Ascending aorta (tissue), 2 donors: ENCODE results near the gene TULP1. TPM values are rescaled to one million over a fixed set of nuclear protein-coding genes. Genes with fewer than 3 reads are reported as not detected.

Experiments
- DNase-seq, 2 donors: peaks; one replicate each; pipeline ENCODE4 v3.0.0-alpha.2; 2019; ENCODE audit warnings: low spot score in 2 of 2
- H3K27ac ChIP-seq, 2 donors: fragments of 200-600 bp; sonication (generic); one replicate each; pipeline ENCODE4 v1.5.1; 2016 to 2017; ENCODE audit warnings: mild to moderate bottlenecking in 1 of 2
- H3K27me3 ChIP-seq: fragments of 200-600 bp; sonication (generic); one replicate; pipeline ENCODE4 v1.5.1; 2017
- H3K36me3 ChIP-seq, 2 donors: fragments of 200-600 bp; sonication (generic); one replicate each; pipeline ENCODE4 v1.5.1; 2016
- H3K4me1 ChIP-seq, 2 donors: fragments of 200-600 bp; sonication (generic); one replicate each; pipeline ENCODE4 v1.5.1; 2016 to 2017; ENCODE audit warnings: mild to moderate bottlenecking in 1 of 2
- H3K4me3 ChIP-seq, 2 donors: fragments of 200-600 bp; sonication (generic); one replicate each; pipeline ENCODE4 v1.5.1; 2016 to 2017; ENCODE audit warnings: mild to moderate bottlenecking in 1 of 2
- H3K9me3 ChIP-seq, 2 donors: fragments of 200-600 bp; sonication (generic); one replicate each; pipeline ENCODE4 v1.5.1; 2016
- intact Hi-C: fragments of 100-400 bp; cut with DNase I; formaldehyde crosslinking; loops from one replicate; pipeline ENCODE4 v1.15.1; 2023
- total RNA-seq: library from RNA; depleted of rRNA; stranded (reverse); fragments of >200 nt; gene quantifications from one replicate; pipeline ENCODE4 v1.1.0, GENCODE V29; 2016
- TF ChIP-seq, protein P1 (sequence below), 3 experiments: fragments of 200-600 bp in 2 of 3; fragments of 450-650 bp in 1 of 3; sonication (generic) in 2 of 3; IDR thresholded peaks; one replicate each; pipeline ENCODE4 v1.5.1; 2016 to 2019; ENCODE audit warnings: antibody characterized with exemption in 3 of 3, mild to moderate bottlenecking in 1 of 3, moderate library complexity in 1 of 3

Gene TULP1
- total RNA-seq, 1 donor from 2014 or later = not detected

DNA sequence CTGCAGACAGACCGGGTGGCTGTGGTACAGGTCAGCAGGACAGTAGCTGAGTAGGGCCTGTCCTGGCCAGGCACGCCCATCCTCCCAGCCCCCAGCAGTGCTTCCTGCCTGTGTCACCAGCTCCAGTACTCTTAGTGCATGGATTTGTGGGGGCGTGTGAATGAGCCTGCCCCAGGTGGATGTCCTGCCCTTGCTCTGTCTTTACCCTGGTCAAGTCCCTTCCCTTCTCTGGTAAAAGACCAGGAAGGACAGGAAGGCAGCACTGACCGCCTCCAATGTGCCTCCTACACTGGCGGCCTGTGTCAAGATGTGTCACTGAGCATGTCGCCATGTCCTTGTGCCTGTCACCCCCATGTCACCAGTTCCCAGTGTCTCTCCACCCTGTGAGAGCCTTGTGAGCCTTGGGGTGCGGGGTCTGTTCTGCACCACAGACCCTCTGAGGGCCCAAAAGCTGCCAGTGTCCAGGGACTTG, 27.7 kb downstream of the TULP1 start:
- H3K27ac ChIP-seq = peak overlapping the region; percentile 90 to 100
- H3K4me3 ChIP-seq = no peak overlapping the region
- no peaks in the 10 kb centered on the region for H3K27me3 ChIP-seq
- intact Hi-C loops = loop anchor here (10.0 kb wide), 1 partner anchor 330 kb away; no protein-coding TSS in a partner anchor
- peaks cover 30 to 51% of the 10 kb centered on the region in 2 donors for H3K4me1 ChIP-seq
- DNase-seq = no peak
- TF ChIP-seq, protein P1, sequence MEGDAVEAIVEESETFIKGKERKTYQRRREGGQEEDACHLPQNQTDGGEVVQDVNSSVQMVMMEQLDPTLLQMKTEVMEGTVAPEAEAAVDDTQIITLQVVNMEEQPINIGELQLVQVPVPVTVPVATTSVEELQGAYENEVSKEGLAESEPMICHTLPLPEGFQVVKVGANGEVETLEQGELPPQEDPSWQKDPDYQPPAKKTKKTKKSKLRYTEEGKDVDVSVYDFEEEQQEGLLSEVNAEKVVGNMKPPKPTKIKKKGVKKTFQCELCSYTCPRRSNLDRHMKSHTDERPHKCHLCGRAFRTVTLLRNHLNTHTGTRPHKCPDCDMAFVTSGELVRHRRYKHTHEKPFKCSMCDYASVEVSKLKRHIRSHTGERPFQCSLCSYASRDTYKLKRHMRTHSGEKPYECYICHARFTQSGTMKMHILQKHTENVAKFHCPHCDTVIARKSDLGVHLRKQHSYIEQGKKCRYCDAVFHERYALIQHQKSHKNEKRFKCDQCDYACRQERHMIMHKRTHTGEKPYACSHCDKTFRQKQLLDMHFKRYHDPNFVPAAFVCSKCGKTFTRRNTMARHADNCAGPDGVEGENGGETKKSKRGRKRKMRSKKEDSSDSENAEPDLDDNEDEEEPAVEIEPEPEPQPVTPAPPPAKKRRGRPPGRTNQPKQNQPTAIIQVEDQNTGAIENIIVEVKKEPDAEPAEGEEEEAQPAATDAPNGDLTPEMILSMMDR (IDR thresholded peaks at IDR 0.05) = no peak
- H3K9me3 ChIP-seq = no peaks in the 10 kb centered on the region
- H3K36me3 ChIP-seq = peaks cover 34 to 37% of the 10 kb centered on the region in 2 donors

DNA sequence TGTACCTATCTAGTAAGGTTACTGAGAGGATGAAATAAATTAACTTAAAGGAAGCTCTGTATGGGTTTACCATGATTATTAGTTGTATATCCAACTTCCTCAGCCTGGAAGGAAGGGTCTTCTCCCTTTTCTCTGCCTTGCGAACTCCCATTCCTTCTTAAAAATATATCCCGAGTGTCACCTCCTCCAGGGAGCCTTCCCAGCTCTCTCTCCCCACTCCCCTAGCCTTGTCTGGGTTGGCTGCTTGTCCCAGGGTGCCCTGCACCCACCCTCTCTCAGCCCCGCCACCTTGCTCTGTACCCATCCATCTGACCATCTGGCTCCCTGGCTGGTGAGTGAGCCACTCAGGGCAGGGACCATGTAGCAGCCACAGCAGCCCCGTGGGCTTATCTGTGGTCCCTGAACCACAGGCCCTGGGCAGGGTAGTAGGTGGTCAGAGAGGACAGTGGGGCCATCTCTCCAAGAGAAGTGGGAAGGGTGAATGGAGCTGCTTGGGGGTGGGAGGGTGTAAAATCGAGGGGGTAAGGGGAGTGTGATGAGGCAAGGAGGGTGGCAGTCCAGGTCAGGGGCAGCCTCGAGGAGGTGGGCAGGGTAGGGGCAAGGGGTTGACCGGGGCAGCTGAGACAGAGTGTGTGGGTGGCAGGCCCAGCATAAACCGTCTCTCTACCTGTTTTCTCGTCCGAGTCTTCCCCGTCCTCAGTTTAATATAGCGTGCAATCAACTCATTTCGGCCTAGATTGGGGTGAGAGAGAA, 28.6 kb downstream of the TULP1 start:
- Histone ChIP-seq H3K27ac (peak overlapping the region; percentile 90 to 100), H3K4me3 (no peak overlapping the region), H3K4me1 (peaks cover 26 to 42% of the 10 kb centered on the region in 2 donors), H3K27me3 (no peaks in the 10 kb centered on the region), H3K36me3 (peaks cover 43 to 45% of the 10 kb centered on the region in 2 donors), H3K9me3 (no peaks in the 10 kb centered on the region)
- no peak for DNase-seq
- intact Hi-C loops = loop anchor here (10.0 kb wide), 1 partner anchor 329 kb away; no protein-coding TSS in a partner anchor
- TF ChIP-seq, protein P1 (IDR thresholded peaks at IDR 0.05) = no peak

DNA sequence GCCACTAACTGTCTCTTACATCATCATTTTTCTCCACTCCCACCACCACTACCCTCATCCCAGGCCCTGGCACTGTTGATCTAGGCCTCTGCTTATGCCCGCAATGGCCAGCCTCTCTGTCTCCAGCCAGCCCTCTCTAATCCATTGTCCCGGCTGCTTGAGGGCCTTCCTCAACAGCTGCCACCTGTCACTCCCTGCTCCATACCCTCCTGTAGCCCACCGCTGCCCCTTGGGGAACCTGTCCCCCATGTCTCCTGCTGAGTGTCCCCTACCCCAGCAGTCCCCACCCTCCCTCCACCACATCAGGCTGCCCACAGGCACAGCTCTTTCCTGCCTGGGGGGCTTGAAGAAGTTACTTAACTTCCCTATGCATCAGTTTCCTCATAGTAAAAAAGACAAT, 29.2 kb downstream of the TULP1 start:
- Histone ChIP-seq H3K27me3 (no peaks in the 10 kb centered on the region), H3K4me3 (no peak overlapping the region), H3K9me3 (no peaks in the 10 kb centered on the region), H3K4me1 (peaks cover 24 to 36% of the 10 kb centered on the region in 2 donors), H3K27ac (peak overlapping the region in 1 of 2 donors; percentile 90), H3K36me3 (peaks cover 45 to 51% of the 10 kb centered on the region in 2 donors)
- no peak for DNase-seq
- TF ChIP-seq, protein P1 (IDR thresholded peaks at IDR 0.05) = no peak
- intact Hi-C loops = loop anchor here (10.0 kb wide), 1 partner anchor 329 kb away; no protein-coding TSS in a partner anchor

DNA sequence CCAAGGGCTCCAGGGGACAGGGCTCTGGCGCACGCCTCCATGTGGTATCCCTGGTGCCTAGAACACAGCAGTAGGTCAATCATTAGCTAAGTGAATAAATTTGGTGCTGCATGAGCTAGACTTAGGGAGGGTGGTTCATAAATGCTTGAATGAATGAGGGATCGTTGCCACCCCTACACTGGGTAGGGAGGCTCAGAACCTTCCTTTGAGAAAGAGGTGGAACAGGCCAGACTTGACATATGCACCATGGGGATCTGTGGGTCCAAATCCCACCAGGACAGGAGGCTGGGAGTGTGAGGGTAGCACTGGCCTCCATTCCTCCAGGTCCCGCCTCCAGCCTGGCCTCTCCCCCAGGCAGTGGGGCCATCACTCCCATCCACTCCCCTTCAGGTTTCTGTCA, 29.6 kb downstream of the TULP1 start:
- no peaks in the 10 kb centered on the region for H3K9me3 ChIP-seq
- peaks cover 45 to 56% of the 10 kb centered on the region in 2 donors for H3K36me3 ChIP-seq
- no peaks in the 10 kb centered on the region for H3K27me3 ChIP-seq
- DNase-seq = no peak
- H3K4me1 ChIP-seq = peaks cover 20 to 32% of the 10 kb centered on the region in 2 donors
- no peak overlapping the region for H3K27ac ChIP-seq
- no peak overlapping the region for H3K4me3 ChIP-seq
- intact Hi-C loops = loop anchor here (10.0 kb wide), 1 partner anchor 328 kb away; no protein-coding TSS in a partner anchor
- TF ChIP-seq, protein P1 (IDR thresholded peaks at IDR 0.05) = no peak

DNA sequence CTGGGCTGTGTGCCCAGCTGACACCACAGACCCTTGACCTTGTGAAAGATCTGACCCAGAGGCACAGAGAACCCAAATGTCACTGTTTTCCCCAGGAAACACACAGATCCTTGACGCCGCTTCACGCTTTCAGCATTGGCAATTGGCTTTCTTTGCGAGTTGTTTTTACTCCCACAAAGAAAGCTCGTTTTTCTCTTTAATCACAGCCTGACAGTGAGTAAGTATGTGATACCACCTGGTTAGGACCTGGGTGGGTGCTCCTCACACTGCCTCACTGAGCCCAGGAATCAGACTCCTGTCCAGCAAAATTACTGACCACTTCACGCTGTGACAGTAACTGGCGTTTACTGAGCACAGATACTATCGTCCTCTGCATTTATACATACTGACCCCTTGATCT, 31.5 kb downstream of the TULP1 start:
- intact Hi-C loops = loop anchor here (10.0 kb wide), 1 partner anchor 326 kb away; no protein-coding TSS in a partner anchor
- Histone ChIP-seq H3K27ac (no peak overlapping the region), H3K27me3 (no peaks in the 10 kb centered on the region), H3K9me3 (no peaks in the 10 kb centered on the region), H3K4me1 (peaks cover 9 to 16% of the 10 kb centered on the region in 2 donors), H3K4me3 (no peak overlapping the region), H3K36me3 (peaks cover 49 to 72% of the 10 kb centered on the region in 2 donors)
- TF ChIP-seq, protein P1 (IDR thresholded peaks at IDR 0.05) = no peak
- DNase-seq = no peak
